SK-N-SH (cell line): ENCODE measurements around the gene XIRP1. TPM values are rescaled to one million over a fixed set of nuclear protein-coding genes. Genes with fewer than 3 reads are reported as not detected.

Experiments
- CTCF ChIA-PET: fragments of 300-600, 350-600 bp; formaldehyde crosslinking; extraction: SDS; loops from one replicate; lab custom pipeline; 2021; lab: Yijun Ruan, JAX
- POLR2A ChIA-PET: fragments of 350-600 bp; sonication (Branson Sonifier 250); formaldehyde crosslinking; extraction: SDS; loops from one replicate; lab custom pipeline; 2020; ENCODE audit warnings: antibody characterized with exemption, inconsistent platforms; lab: Yijun Ruan, JAX
- DNase-seq: peaks from one replicate; pipeline ENCODE4 v3.0.0; 2012
- H2AFZ ChIP-seq: fragments of 200-600 bp; sonication (generic); 2 replicates; pipeline ENCODE4 v1.8.1; 2016; ENCODE audit warnings: antibody characterized with exemption, mild to moderate bottlenecking, low read depth
- H3F3A ChIP-seq: fragments of 200-600 bp; sonication (generic); replicated peaks from 2 replicates; pipeline ENCODE3; 2016; ENCODE audit warnings: antibody characterized with exemption, mild to moderate bottlenecking; ENCODE audit not compliant: insufficient read depth
- H3K27ac ChIP-seq, 2 experiments: fragments of 200-500 bp in 1 of 2; fragments of 200-600 bp in 1 of 2; sonication (Bioruptor generic) in 1 of 2; sonication (generic), shearing (Covaris generic) in 1 of 2; 2 replicates each; pipeline versions ENCODE4 v1.5.1 to v1.6.1; 2014 to 2016; ENCODE audit warnings: low read depth in 2 of 2, inconsistent platforms in 1 of 2, low read length in 1 of 2, mild to moderate bottlenecking in 1 of 2, mixed read lengths in 1 of 2
- H3K27me3 ChIP-seq: fragments of 200-600 bp; sonication (generic), shearing (Covaris generic); 2 replicates; pipeline ENCODE4 v1.6.1; 2016; ENCODE audit warnings: mixed run types; ENCODE audit not compliant: insufficient read depth
- H3K36me3 ChIP-seq, 2 experiments: fragments of 200-500 bp in 1 of 2; fragments of 200-600 bp in 1 of 2; sonication (Bioruptor generic) in 1 of 2; sonication (generic) in 1 of 2; replicated peaks in 1 of 2; 2 replicates each; pipeline versions ENCODE3 to v1.5.1; 2014 to 2016; ENCODE audit warnings: low read length in 1 of 2, mild to moderate bottlenecking in 1 of 2; ENCODE audit not compliant: insufficient read depth in 2 of 2, control insufficient read depth in 1 of 2
- H3K4me1 ChIP-seq, 2 experiments: fragments of 200-500 bp in 1 of 2; fragments of 200-600 bp in 1 of 2; sonication (Bioruptor generic) in 1 of 2; sonication (generic), shearing (Covaris generic) in 1 of 2; 2 replicates each; pipeline versions ENCODE4 v1.5.1 to v1.6.1; 2014 to 2016; ENCODE audit warnings: low read depth in 1 of 2, low read length in 1 of 2, mixed run types in 1 of 2; ENCODE audit not compliant: insufficient read depth in 2 of 2, control insufficient read depth in 1 of 2
- H3K4me2 ChIP-seq: fragments of 200-600 bp; sonication (generic), shearing (Covaris generic); 2 replicates; pipeline ENCODE4 v1.6.1; 2017; ENCODE audit warnings: mixed run types
- H3K4me3 ChIP-seq, 2 experiments: fragments of 200-500 bp in 1 of 2; fragments of 200-600 bp in 1 of 2; sonication (Bioruptor generic) in 1 of 2; sonication (generic), shearing (Covaris generic) in 1 of 2; 2 replicates each; pipeline versions ENCODE4 v1.5.1 to v1.8.1; 2014 to 2016; ENCODE audit warnings: low read depth in 2 of 2, inconsistent platforms in 1 of 2, low read length in 1 of 2, mild to moderate bottlenecking in 1 of 2, mixed read lengths in 1 of 2, moderate library complexity in 1 of 2
- H3K79me2 ChIP-seq: fragments of 200-600 bp; sonication (generic); 2 replicates; pipeline ENCODE4 v1.8.1; 2017; ENCODE audit warnings: mild to moderate bottlenecking; ENCODE audit not compliant: insufficient read depth
- H3K9ac ChIP-seq: fragments of 200-600 bp; sonication (generic); 2 replicates; pipeline ENCODE4 v1.6.1; 2017; ENCODE audit warnings: mixed run types
- H3K9me2 ChIP-seq: fragments of 200-600 bp; sonication (generic); 2 replicates; pipeline ENCODE4 v1.6.1; 2017; ENCODE audit warnings: mixed run types
- H3K9me3 ChIP-seq: fragments of 200-600 bp; sonication (generic); 2 replicates; pipeline ENCODE4 v1.6.1; 2017; ENCODE audit warnings: mixed run types, mild to moderate bottlenecking, moderate library complexity
- H4K20me1 ChIP-seq: fragments of 200-600 bp; sonication (generic); 2 replicates; pipeline ENCODE4 v1.6.1; 2017; ENCODE audit warnings: mild to moderate bottlenecking, mixed run types; ENCODE audit not compliant: insufficient read depth
- ELF1 ChIP-seq: IDR thresholded peaks from 2 replicates; pipeline ENCODE4 v1.4.0; 2012
- EP300 ChIP-seq, 2 experiments: IDR thresholded peaks; 2 replicates each; pipeline versions ENCODE4 v1.4.0 to v1.6.1; 2012; ENCODE audit warnings: borderline replicate concordance in 1 of 2, low read depth in 1 of 2, low read length in 1 of 2
- EZH2phosphoT487 ChIP-seq: fragments of 200-600 bp; sonication (generic); IDR thresholded peaks from 2 replicates; pipeline ENCODE4 v1.6.1; 2017; ENCODE audit warnings: low read depth, mixed run types, mild to moderate bottlenecking, antibody characterized with exemption, moderate library complexity, borderline replicate concordance
- FOXJ3 ChIP-seq: sonication (generic); formaldehyde crosslinking; IDR thresholded peaks from 2 replicates; pipeline ENCODE4 v1.5.1; 2020; ENCODE audit warnings: mild to moderate bottlenecking, missing genetic modification reagents
- FOXM1 ChIP-seq: IDR thresholded peaks from 2 replicates; pipeline ENCODE4 v1.4.0; 2012; ENCODE audit warnings: low read depth, mild to moderate bottlenecking
- GATA2 ChIP-seq: sonication (generic); formaldehyde crosslinking; IDR thresholded peaks from 2 replicates; pipeline ENCODE4 v1.5.0; 2020; ENCODE audit warnings: mild to moderate bottlenecking, missing genetic modification reagents
- MEF2A ChIP-seq: IDR thresholded peaks from 2 replicates; pipeline ENCODE4 v1.4.0; 2012; ENCODE audit warnings: low read depth, borderline replicate concordance
- NFIC ChIP-seq: IDR thresholded peaks from 2 replicates; pipeline ENCODE4 v1.4.0; 2012; ENCODE audit warnings: borderline replicate concordance
- RAD21 ChIP-seq: IDR thresholded peaks from 2 replicates; pipeline ENCODE4 v1.6.1; 2012; ENCODE audit warnings: mild to moderate bottlenecking, low read length
- RCOR1 ChIP-seq: fragments of 150-350 bp; IDR thresholded peaks from 2 replicates; pipeline ENCODE4 v1.6.1; 2017; ENCODE audit warnings: antibody characterized with exemption, low read length
- RXRA ChIP-seq: IDR thresholded peaks from 2 replicates; pipeline ENCODE4 v1.4.0; 2012; ENCODE audit warnings: low read depth, mild to moderate bottlenecking, borderline replicate concordance
- TCF12 ChIP-seq: IDR thresholded peaks from 2 replicates; pipeline ENCODE4 v1.4.0; 2012
- YY1 ChIP-seq: IDR thresholded peaks from 2 replicates; pipeline ENCODE4 v1.4.0; 2012; ENCODE audit warnings: low read depth, mild to moderate bottlenecking
- whole genome bisulfite sequencing: methylation state at CpG from one replicate; pipeline ENCODE4 v1.1.6; 2017; ENCODE audit warnings: low lambda C conversion rate; 5-methylcytosine and 5-hydroxymethylcytosine counted together
- polyA plus RNA-seq, 3 experiments: library from polyadenylated mRNA; depleted of rRNA; stranded (reverse); fragments of >200 nt; gene quantifications; 2 replicates each; pipeline ENCODE4 v1.2.3, GENCODE V29; 2012
- TF ChIP-seq, protein P1 (sequence below): IDR thresholded peaks from 2 replicates; pipeline ENCODE4 v1.4.0; 2012; ENCODE audit warnings: low read depth
- TF ChIP-seq, protein P2 (sequence below): IDR thresholded peaks from 2 replicates; pipeline ENCODE4 v1.4.0; 2012; ENCODE audit warnings: low read depth, borderline replicate concordance
- TF ChIP-seq, protein P3 (sequence below): fragments of 150-350 bp; IDR thresholded peaks from 2 replicates; pipeline ENCODE4 v1.6.1; 2016; ENCODE audit warnings: mild to moderate bottlenecking, low read depth, low read length
- TF ChIP-seq, protein P4 (sequence below): fragments of 150-350 bp; IDR thresholded peaks from 2 replicates; pipeline ENCODE4 v1.6.1; 2017; ENCODE audit warnings: antibody characterized with exemption, low read length, low read depth, borderline replicate concordance

XIRP1 gene
- polyA plus RNA-seq, 1 of the 3 experiments (the other 2 are of a cell fraction): not detected

DNA sequence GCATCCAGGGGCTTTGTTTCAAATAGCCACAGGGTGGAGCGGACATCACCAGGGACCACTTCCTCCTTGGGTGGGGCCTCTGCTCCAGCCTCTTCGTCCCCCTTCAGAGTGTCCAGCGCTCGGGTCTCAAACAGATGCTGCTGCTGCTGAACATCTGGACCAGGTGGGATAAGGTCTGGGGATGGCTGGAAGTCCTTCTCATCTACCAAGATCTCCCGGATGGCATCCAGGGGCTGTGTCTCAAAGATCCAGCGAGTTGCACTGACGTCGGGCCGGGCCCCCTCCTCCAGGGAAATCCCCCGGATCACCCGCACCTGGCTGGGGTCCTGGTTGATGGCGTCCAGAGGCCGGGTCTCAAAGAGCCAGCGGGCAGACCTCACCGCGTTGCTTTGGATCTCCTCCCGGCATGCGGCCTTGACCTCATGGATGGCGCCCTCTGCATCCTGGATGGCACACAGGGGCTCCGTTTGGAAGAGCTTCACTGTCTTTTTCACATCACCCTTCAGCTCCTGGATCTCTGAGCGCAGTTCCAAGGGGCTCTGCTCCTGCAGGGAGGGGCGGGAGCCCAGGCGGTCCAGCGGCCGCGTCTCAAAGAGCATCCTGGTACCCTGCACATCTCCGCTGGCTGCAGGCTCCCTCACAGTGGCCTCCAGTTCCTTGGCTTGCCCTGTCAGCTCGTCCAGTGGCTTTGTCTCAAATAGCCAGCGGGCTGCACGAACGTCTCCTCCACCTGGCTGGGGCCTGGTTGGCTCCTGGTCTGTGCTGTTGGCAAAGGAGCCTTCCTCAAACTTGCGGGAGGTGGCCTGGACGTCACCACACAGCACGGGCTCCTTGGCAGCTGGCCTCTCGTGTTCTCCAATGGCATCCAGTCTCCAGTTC is 3.9 kb downstream of the XIRP1 start:
- ChIA-PET CTCF (interaction anchor here (0.7 to 16.7 kb wide), 16 partner anchors 9 to 189 kb away, joined by 3 to 510 read pairs (median 8); partner anchors contain the start of gene CX3CR1), POLR2A (no interaction called here)
- no peaks in the 10 kb centered on the region for H3K9me3 ChIP-seq
- no peaks in the 10 kb centered on the region for H4K20me1 ChIP-seq
- H3K27me3 ChIP-seq: no peaks in the 10 kb centered on the region
- H3K36me3 ChIP-seq: no peaks in the 10 kb centered on the region
- H3K4me1 ChIP-seq: peaks cover 0 to 2% of the 10 kb centered on the region in 2 experiments; a peak in 1 of 4 replicates
- TF ChIP-seq FOXM1: no peak
- TF ChIP-seq RXRA: no peak
- TF ChIP-seq ELF1: no peak
- no peak for TF ChIP-seq RCOR1
- TF ChIP-seq MEF2A: no peak
- TF ChIP-seq NFIC: no peak
- TF ChIP-seq, protein P1, sequence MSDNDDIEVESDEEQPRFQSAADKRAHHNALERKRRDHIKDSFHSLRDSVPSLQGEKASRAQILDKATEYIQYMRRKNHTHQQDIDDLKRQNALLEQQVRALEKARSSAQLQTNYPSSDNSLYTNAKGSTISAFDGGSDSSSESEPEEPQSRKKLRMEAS: no peak
- TF ChIP-seq, protein P2, sequence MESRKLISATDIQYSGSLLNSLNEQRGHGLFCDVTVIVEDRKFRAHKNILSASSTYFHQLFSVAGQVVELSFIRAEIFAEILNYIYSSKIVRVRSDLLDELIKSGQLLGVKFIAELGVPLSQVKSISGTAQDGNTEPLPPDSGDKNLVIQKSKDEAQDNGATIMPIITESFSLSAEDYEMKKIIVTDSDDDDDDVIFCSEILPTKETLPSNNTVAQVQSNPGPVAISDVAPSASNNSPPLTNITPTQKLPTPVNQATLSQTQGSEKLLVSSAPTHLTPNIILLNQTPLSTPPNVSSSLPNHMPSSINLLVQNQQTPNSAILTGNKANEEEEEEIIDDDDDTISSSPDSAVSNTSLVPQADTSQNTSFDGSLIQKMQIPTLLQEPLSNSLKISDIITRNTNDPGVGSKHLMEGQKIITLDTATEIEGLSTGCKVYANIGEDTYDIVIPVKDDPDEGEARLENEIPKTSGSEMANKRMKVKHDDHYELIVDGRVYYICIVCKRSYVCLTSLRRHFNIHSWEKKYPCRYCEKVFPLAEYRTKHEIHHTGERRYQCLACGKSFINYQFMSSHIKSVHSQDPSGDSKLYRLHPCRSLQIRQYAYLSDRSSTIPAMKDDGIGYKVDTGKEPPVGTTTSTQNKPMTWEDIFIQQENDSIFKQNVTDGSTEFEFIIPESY: no peak
- TF ChIP-seq GATA2 (CRISPR knock-in tag): no peak
- TF ChIP-seq TCF12: no peak
- no peak for TF ChIP-seq FOXJ3 (CRISPR knock-in tag)
- no peak for TF ChIP-seq EZH2phosphoT487
- no peak for TF ChIP-seq RAD21
- no peak for TF ChIP-seq EP300 (IDR thresholded peaks at IDR 0.05; ENCODE audit: borderline replicate concordance in 1 of 2, low read depth in 1 of 2, low read length in 1 of 2)
- TF ChIP-seq, protein P3, sequence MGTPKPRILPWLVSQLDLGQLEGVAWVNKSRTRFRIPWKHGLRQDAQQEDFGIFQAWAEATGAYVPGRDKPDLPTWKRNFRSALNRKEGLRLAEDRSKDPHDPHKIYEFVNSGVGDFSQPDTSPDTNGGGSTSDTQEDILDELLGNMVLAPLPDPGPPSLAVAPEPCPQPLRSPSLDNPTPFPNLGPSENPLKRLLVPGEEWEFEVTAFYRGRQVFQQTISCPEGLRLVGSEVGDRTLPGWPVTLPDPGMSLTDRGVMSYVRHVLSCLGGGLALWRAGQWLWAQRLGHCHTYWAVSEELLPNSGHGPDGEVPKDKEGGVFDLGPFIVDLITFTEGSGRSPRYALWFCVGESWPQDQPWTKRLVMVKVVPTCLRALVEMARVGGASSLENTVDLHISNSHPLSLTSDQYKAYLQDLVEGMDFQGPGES: no peak
- no peak for TF ChIP-seq YY1
- TF ChIP-seq, protein P4, sequence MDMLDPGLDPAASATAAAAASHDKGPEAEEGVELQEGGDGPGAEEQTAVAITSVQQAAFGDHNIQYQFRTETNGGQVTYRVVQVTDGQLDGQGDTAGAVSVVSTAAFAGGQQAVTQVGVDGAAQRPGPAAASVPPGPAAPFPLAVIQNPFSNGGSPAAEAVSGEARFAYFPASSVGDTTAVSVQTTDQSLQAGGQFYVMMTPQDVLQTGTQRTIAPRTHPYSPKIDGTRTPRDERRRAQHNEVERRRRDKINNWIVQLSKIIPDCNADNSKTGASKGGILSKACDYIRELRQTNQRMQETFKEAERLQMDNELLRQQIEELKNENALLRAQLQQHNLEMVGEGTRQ: no peak
- no peak overlapping the region for H3K4me3 ChIP-seq
- no peaks in the 10 kb centered on the region for H3F3A ChIP-seq
- H3K9ac ChIP-seq: no peak overlapping the region
- no peaks in the 10 kb centered on the region for H3K9me2 ChIP-seq
- DNase-seq: no peak
- 73% methylated on average over 20 of the region's 35 CpGs for WGBS
- no peak overlapping the region for H3K4me2 ChIP-seq
- no peak overlapping the region for H3K27ac ChIP-seq
- no peaks in the 10 kb centered on the region for H3K79me2 ChIP-seq
- H2AFZ ChIP-seq: no peak overlapping the region
